GM12878 (cell line): Measurements from ENCODE around the gene AP1G2. TPM values are rescaled to one million over a fixed set of nuclear protein-coding genes. Genes with fewer than 3 reads are reported as not detected.

ENCODE experiments used
- ATAC-seq: fragments of 200-7000 bp; cut with Tn5 transposase; 3 replicates; pipeline ENCODE4 v1.9.1; 2020; ENCODE audit warnings: mild to moderate bottlenecking, moderate library complexity
- BruUV-seq: library from RNA; stranded (reverse); fragments of 400-500 nt; replicated peaks from 2 replicates; lab custom pipeline; 2021; lab: Mats Ljungman, UMichigan
- CTCF ChIA-PET: fragments of 300-600 bp; sonication (Branson Sonifier 250); formaldehyde crosslinking; extraction: SDS; loops from one replicate; lab custom pipeline; 2021; ENCODE audit warnings: inconsistent platforms; lab: Yijun Ruan, JAX
- POLR2A ChIA-PET: fragments of 350-600 bp; formaldehyde crosslinking; extraction: SDS; loops from one replicate; lab custom pipeline; 2021; ENCODE audit warnings: inconsistent platforms; lab: Charles Lee
- RAD21 ChIA-PET: fragments of 300-600 bp; sonication (Branson Sonifier 250); formaldehyde crosslinking; loops from one replicate; lab custom pipeline; 2023; ENCODE audit warnings: antibody characterized with exemption; ENCODE audit not compliant: unreplicated experiment; lab: Charles Lee
- SMC1A ChIA-PET: fragments of 300-600 bp; sonication (Branson Sonifier 250); formaldehyde crosslinking; loops from one replicate; lab custom pipeline; 2023; ENCODE audit not compliant: unreplicated experiment, uncharacterized antibody; lab: Charles Lee
- DNase-seq: peaks from one replicate; pipeline ENCODE4 v3.0.0-alpha.2; 2011; ENCODE audit warnings: low read depth, low spot score
- FAIRE-seq: peaks from 3 replicates; lab custom pipeline; 2011; peaks lifted over from hg19 to GRCh38; lab: Jason Lieb, UNC
- H2AFZ ChIP-seq: 2 replicates; pipeline ENCODE4 v1.6.0; 2011; ENCODE audit warnings: low read depth, low read length, control low read depth; ENCODE audit not compliant: control insufficient read depth
- H3K27ac ChIP-seq: 2 replicates; pipeline ENCODE4 v1.5.1; 2011; ENCODE audit warnings: control low read depth; ENCODE audit not compliant: control insufficient read depth, insufficient read depth
- H3K27me3 ChIP-seq, 2 experiments: replicated peaks in 1 of 2; 2 replicates each; pipeline versions ENCODE4 v1.6.0 to v1.6.1; 2011; ENCODE audit warnings: low read length in 1 of 2; ENCODE audit not compliant: control insufficient read depth in 2 of 2, insufficient read depth in 2 of 2
- H3K36me3 ChIP-seq, 2 experiments: 2 replicates each; pipeline ENCODE4 v1.5.1; 2011; ENCODE audit warnings: low read length in 1 of 2; ENCODE audit not compliant: control insufficient read depth in 2 of 2, insufficient read depth in 2 of 2
- H3K4me1 ChIP-seq: 2 replicates; pipeline ENCODE4 v1.6.1; 2011; ENCODE audit warnings: mild to moderate bottlenecking, low read length, moderate library complexity, mixed read lengths; ENCODE audit not compliant: control insufficient read depth, insufficient read depth
- H3K4me2 ChIP-seq: 2 replicates; pipeline ENCODE4 v1.6.0; 2011; ENCODE audit warnings: control low read depth; ENCODE audit not compliant: control insufficient read depth, insufficient read depth
- H3K4me3 ChIP-seq: fragments of 200-600 bp; sonication (generic); 2 replicates; pipeline ENCODE4 v1.5.1; 2016
- H3K79me2 ChIP-seq: 2 replicates; pipeline ENCODE4 v1.6.0; 2011; ENCODE audit warnings: low read length; ENCODE audit not compliant: control insufficient read depth, insufficient read depth
- H3K9ac ChIP-seq: 2 replicates; pipeline ENCODE4 v1.8.0; 2011; ENCODE audit warnings: low read length, control low read depth, mixed read lengths; ENCODE audit not compliant: control insufficient read depth, insufficient read depth
- H3K9me3 ChIP-seq: replicated peaks from 3 replicates; pipeline ENCODE4 v1.5.1; 2011; ENCODE audit warnings: mild to moderate bottlenecking, low read length; ENCODE audit not compliant: control insufficient read depth, insufficient read depth
- H4K20me1 ChIP-seq: 2 replicates; pipeline ENCODE4 v1.6.0; 2011; ENCODE audit not compliant: control insufficient read depth, insufficient read depth
- BCL3 ChIP-seq: IDR thresholded peaks from 2 replicates; pipeline ENCODE4 v1.6.1; 2011; ENCODE audit warnings: borderline replicate concordance, low read depth, mild to moderate bottlenecking, moderate library complexity, low read length; ENCODE audit not compliant: insufficient read depth, poor library complexity, severe bottlenecking
- BRCA1 ChIP-seq: IDR thresholded peaks from 2 replicates; pipeline ENCODE4 v1.6.1; 2011; ENCODE audit warnings: low read depth, low read length, improper control_type of control experiment
- CHD4 ChIP-seq: fragments of 200-600 bp; sonication (generic); IDR thresholded peaks from 2 replicates; pipeline ENCODE4 v1.6.1; 2016; ENCODE audit warnings: mild to moderate bottlenecking
- CUX1 ChIP-seq: IDR thresholded peaks from 2 replicates; pipeline ENCODE4 v1.6.1; 2012; ENCODE audit warnings: improper control_type of control experiment, low read depth, low read length; ENCODE audit not compliant: insufficient replicate concordance
- ESRRA ChIP-seq: IDR thresholded peaks from 2 replicates; pipeline ENCODE4 v1.6.1; 2012; ENCODE audit warnings: mild to moderate bottlenecking, low read length, improper control_type of control experiment
- FOXK2 ChIP-seq: fragments of 450-650 bp; IDR thresholded peaks from 2 replicates; pipeline ENCODE4 v1.6.1; 2017; ENCODE audit warnings: mild to moderate bottlenecking, moderate library complexity
- NFYA ChIP-seq: IDR thresholded peaks from 2 replicates; pipeline ENCODE4 v1.6.1; 2011; ENCODE audit warnings: low read depth, mild to moderate bottlenecking, low read length, improper control_type of control experiment, borderline replicate concordance
- SMAD1 ChIP-seq: fragments of 450-650 bp; IDR thresholded peaks from 2 replicates; pipeline ENCODE4 v1.6.1; 2018; ENCODE audit warnings: mild to moderate bottlenecking, low read depth; ENCODE audit not compliant: partially characterized antibody
- TCF3 ChIP-seq: IDR thresholded peaks from 2 replicates; pipeline ENCODE4 v1.6.1; 2012; ENCODE audit warnings: low read depth, mild to moderate bottlenecking, low read length, borderline replicate concordance; ENCODE audit not compliant: insufficient read depth
- WRNIP1 ChIP-seq: IDR thresholded peaks from 2 replicates; pipeline ENCODE4 v1.6.1; 2011; ENCODE audit warnings: low read depth, low read length, improper control_type of control experiment, borderline replicate concordance
- WGBS: methylation state at CpG from one replicate; pipeline ENCODE4 v1.1.6; 2016; ENCODE audit warnings: low lambda C conversion rate; ENCODE audit not compliant: insufficient replicate concordance, insufficient coverage; ENCODE audit errors: missing lambda C conversion rate; 5-methylcytosine and 5-hydroxymethylcytosine counted together
- in situ Hi-C: fragments of 300-500 bp; cut with MboI; formaldehyde crosslinking; loops from 9 replicates; pipeline ENCODE4 v1.14.3; 2018; ENCODE audit warnings: mixed read lengths
- intact Hi-C: fragments of 100-400 bp; cut with micrococcal nuclease; formaldehyde crosslinking; loops from one replicate; pipeline ENCODE4 v1.14.2; 2022; ENCODE audit not compliant: unreplicated experiment
- polyA plus RNA-seq, 11 experiments: library from polyadenylated mRNA; depleted of rRNA in 4 of 11; unstranded in 6 of 11; stranded (reverse) in 5 of 11; fragments of >200 nt; fragmentation: Nextera tagmentation in 4 of 11; fragmentation: Illumina TruSeq in 1 of 11; extraction: Ambion mirVana in 4 of 11; extraction: Trizol in 1 of 11; gene quantifications; 1 replicate in 1 of 11; 2 replicates in 10 of 11; pipeline versions ENCODE4 v1.2.1 to v1.2.3, GENCODE V29; 2011 to 2016; ENCODE audit warnings: inconsistent platforms in 2 of 11, missing spikeins in 2 of 11, low read depth in 1 of 11
- total RNA-seq, 4 experiments: library from RNA; depleted of rRNA in 3 of 4; stranded (reverse); fragments of >200 nt in 3 of 4; fragmentation: Illumina TruSeq in 1 of 4; extraction: Trizol in 1 of 4; gene quantifications; 2 replicates each; pipeline versions ENCODE4 v1.2.1 to v1.2.3, GENCODE V29; 2013 to 2021
- TF ChIP-seq, protein P1 (sequence below): fragments of 450-650 bp; IDR thresholded peaks from 2 replicates; pipeline ENCODE4 v1.6.1; 2016; ENCODE audit warnings: mild to moderate bottlenecking

Gene AP1G2
- total and polyA plus RNA-seq, 10 of the 15 experiments (the other 5 are each of a cell fraction or from before 2014, with no cell fraction given): 41.5 to 146 (median 103) TPM

- TF ChIP-seq BCL3 (peak; percentile 20), WRNIP1 (no peak), TCF3 (peak; percentile 46; the same call in 1 of the 2 replicates), SMAD1 (no peak), NFYA (no peak)
These were observed 11.5 kb downstream of the AP1G2 start, which contains the start of gene THTPA (continued) for GRCh38 chr14:23555882-23556699.

GRCh38 chr14:23555533-23555881, 12.1 kb downstream of the AP1G2 start:
- Histone ChIP-seq H2AFZ (peak overlapping the region; percentile 96), H3K4me1 (peaks cover 3% of the 10 kb centered on the region), H3K4me2 (peak overlapping the region; percentile 79), H3K27ac (peak overlapping the region; percentile 76), H3K27me3 (no peaks in the 10 kb centered on the region), H3K9ac (peak overlapping the region; percentile 79), H3K79me2 (peaks cover 26% of the 10 kb centered on the region), H3K36me3 (peaks cover 4 to 10% of the 10 kb centered on the region in 2 experiments; a peak in 3 of 4 replicates), H3K9me3 (no peaks in the 10 kb centered on the region), H4K20me1 (no peaks in the 10 kb centered on the region), H3K4me3 (peak overlapping the region; percentile 82; the same call in 1 of the 2 replicates)
- ChIA-PET CTCF (interaction anchor here (0.6 to 13.1 kb wide), 5 partner anchors 15 to 876 kb away, joined by 3 to 436 read pairs (median 4); partner anchors contain the start of gene NGDN), RAD21 (interaction anchor here (0.6 to 0.8 kb wide), 2 partner anchors 77 to 256 kb away, joined by 3 to 5 read pairs; no protein-coding TSS in a partner anchor), POLR2A (interaction anchor here (0.8 to 0.9 kb wide), 2 partner anchors 17 to 235 kb away, joined by 4 read pairs; partner anchors contain the start of gene PABPN1), SMC1A (interaction anchor here (0.6 to 3.1 kb wide), 3 partner anchors 12 to 77 kb away, joined by 3 to 10 read pairs (median 3); partner anchors contain the start of gene AP1G2)
- no TSS peak for BruUV-seq
- no peak for ATAC-seq
- no peak for DNase-seq
- WGBS: 5% methylated on average over 13 of the region's 14 CpGs
- in situ Hi-C loops: loop anchor here (5.0 kb wide), 2 partner anchors 78 to 233 kb away; partner anchors contain the start of gene PABPN1
- intact Hi-C loops: loop anchor here (5.0 kb wide), 1 partner anchor 233 kb away; the partner anchor contains the start of gene PABPN1
- no peak for FAIRE-seq
- TF ChIP-seq, protein P1, sequence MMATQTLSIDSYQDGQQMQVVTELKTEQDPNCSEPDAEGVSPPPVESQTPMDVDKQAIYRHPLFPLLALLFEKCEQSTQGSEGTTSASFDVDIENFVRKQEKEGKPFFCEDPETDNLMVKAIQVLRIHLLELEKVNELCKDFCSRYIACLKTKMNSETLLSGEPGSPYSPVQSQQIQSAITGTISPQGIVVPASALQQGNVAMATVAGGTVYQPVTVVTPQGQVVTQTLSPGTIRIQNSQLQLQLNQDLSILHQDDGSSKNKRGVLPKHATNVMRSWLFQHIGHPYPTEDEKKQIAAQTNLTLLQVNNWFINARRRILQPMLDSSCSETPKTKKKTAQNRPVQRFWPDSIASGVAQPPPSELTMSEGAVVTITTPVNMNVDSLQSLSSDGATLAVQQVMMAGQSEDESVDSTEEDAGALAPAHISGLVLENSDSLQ: no peak
- TF ChIP-seq BRCA1: no peak
- no peak for TF ChIP-seq CHD4
- TF ChIP-seq ESRRA: no peak
- no peak for TF ChIP-seq FOXK2
- no peak for TF ChIP-seq CUX1
